ENCODE measurements around the gene USHBP1. TPM values are rescaled to one million over a fixed set of nuclear protein-coding genes. Genes with fewer than 3 reads are reported as not detected.

Gene USHBP1
- total and polyA plus RNA-seq, 2 of the 13 experiments (the other 11 are each of a cell fraction or from before 2014, with no cell fraction given), result 0.15 to 1.5 TPM

- TF ChIP-seq ZNF768 (CRISPR knock-in tag; IDR thresholded peaks at IDR 0.05), result no peak
- TF ChIP-seq NCOA5 (CRISPR knock-in tag; IDR thresholded peaks at IDR 0.05), result no peak
- no peak for TF ChIP-seq CCDC6 (CRISPR knock-in tag; IDR thresholded peaks at IDR 0.05)
- no peak for TF ChIP-seq YEATS4 (CRISPR knock-in tag; IDR thresholded peaks at IDR 0.05; ENCODE audit: borderline replicate concordance)
- TF ChIP-seq ZFX (CRISPR knock-in tag; IDR thresholded peaks at IDR 0.05; ENCODE audit: low read depth), result peak; percentile 49; the same call in 1 of the 2 replicates
- TF ChIP-seq MED1 (CRISPR knock-in tag; IDR thresholded peaks at IDR 0.05), result no peak
- no peak for TF ChIP-seq SIX4 (CRISPR knock-in tag; IDR thresholded peaks at IDR 0.05)
- no peak for TF ChIP-seq AGO1 (IDR thresholded peaks at IDR 0.05; ENCODE audit: low read depth, low read length, poor library complexity, severe bottlenecking)
- no peak for TF ChIP-seq HNRNPK (IDR thresholded peaks at IDR 0.05; ENCODE audit: low read depth, low read length, poor library complexity, severe bottlenecking)
- no peak for TF ChIP-seq RERE (CRISPR knock-in tag; IDR thresholded peaks at IDR 0.05; ENCODE audit: low read depth)
- TF ChIP-seq ELF4 (CRISPR knock-in tag; IDR thresholded peaks at IDR 0.05; ENCODE audit: borderline replicate concordance), result no peak
- TF ChIP-seq, protein P1, sequence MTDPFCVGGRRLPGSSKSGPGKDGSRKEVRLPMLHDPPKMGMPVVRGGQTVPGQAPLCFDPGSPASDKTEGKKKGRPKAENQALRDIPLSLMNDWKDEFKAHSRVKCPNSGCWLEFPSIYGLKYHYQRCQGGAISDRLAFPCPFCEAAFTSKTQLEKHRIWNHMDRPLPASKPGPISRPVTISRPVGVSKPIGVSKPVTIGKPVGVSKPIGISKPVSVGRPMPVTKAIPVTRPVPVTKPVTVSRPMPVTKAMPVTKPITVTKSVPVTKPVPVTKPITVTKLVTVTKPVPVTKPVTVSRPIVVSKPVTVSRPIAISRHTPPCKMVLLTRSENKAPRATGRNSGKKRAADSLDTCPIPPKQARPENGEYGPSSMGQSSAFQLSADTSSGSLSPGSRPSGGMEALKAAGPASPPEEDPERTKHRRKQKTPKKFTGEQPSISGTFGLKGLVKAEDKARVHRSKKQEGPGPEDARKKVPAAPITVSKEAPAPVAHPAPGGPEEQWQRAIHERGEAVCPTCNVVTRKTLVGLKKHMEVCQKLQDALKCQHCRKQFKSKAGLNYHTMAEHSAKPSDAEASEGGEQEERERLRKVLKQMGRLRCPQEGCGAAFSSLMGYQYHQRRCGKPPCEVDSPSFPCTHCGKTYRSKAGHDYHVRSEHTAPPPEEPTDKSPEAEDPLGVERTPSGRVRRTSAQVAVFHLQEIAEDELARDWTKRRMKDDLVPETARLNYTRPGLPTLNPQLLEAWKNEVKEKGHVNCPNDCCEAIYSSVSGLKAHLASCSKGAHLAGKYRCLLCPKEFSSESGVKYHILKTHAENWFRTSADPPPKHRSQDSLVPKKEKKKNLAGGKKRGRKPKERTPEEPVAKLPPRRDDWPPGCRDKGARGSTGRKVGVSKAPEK (CRISPR knock-in tag; IDR thresholded peaks at IDR 0.05; ENCODE audit: borderline replicate concordance), result no peak
- 0 out of 2 replicates have a peak, but pooled peaks have one; percentile 25 for TF ChIP-seq GATAD1 (CRISPR knock-in tag; IDR thresholded peaks at IDR 0.05)
- TF ChIP-seq, protein P2, sequence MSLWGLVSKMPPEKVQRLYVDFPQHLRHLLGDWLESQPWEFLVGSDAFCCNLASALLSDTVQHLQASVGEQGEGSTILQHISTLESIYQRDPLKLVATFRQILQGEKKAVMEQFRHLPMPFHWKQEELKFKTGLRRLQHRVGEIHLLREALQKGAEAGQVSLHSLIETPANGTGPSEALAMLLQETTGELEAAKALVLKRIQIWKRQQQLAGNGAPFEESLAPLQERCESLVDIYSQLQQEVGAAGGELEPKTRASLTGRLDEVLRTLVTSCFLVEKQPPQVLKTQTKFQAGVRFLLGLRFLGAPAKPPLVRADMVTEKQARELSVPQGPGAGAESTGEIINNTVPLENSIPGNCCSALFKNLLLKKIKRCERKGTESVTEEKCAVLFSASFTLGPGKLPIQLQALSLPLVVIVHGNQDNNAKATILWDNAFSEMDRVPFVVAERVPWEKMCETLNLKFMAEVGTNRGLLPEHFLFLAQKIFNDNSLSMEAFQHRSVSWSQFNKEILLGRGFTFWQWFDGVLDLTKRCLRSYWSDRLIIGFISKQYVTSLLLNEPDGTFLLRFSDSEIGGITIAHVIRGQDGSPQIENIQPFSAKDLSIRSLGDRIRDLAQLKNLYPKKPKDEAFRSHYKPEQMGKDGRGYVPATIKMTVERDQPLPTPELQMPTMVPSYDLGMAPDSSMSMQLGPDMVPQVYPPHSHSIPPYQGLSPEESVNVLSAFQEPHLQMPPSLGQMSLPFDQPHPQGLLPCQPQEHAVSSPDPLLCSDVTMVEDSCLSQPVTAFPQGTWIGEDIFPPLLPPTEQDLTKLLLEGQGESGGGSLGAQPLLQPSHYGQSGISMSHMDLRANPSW (CRISPR knock-in tag; IDR thresholded peaks at IDR 0.05; ENCODE audit: borderline replicate concordance), result no peak
- peak; percentile 37; the same call in 1 of the 2 replicates for TF ChIP-seq THAP11 (CRISPR knock-in tag; IDR thresholded peaks at IDR 0.05)
- TF ChIP-seq KDM5B (CRISPR knock-in tag; IDR thresholded peaks at IDR 0.05; ENCODE audit: borderline replicate concordance), result 0 out of 2 replicates have a peak, but pooled peaks have one; percentile 34
- TF ChIP-seq ZNF121 (CRISPR knock-in tag; IDR thresholded peaks at IDR 0.05), result 0 out of 2 replicates have a peak, but pooled peaks have one; percentile 22
These were observed 59.1 kb downstream of the USHBP1 start (continued) for GRCh38 chr19:17205237-17206140.

Measured in HepG2 (cell line).